Lower lobe of right lung (tissue), 2 donors: ENCODE measurements around the gene VILL. TPM values are rescaled to one million over a fixed set of nuclear protein-coding genes. Genes with fewer than 3 reads are reported as not detected.
"Not testable (repeated sequence)": the region's sequence is repeated elsewhere in the genome, so short reads cannot be mapped to it uniquely, and the experiment has no call there.

ENCODE experiments used
- ATAC-seq, 2 donors: fragments of 200-7000 bp; cut with Tn5 transposase; one replicate each; pipeline ENCODE4 v1.9.1; 2020 to 2022; ENCODE audit warnings: mild to moderate bottlenecking in 2 of 2, moderate library complexity in 2 of 2
- DNase-seq: peaks from one replicate; pipeline ENCODE4 v3.0.0-alpha.2; 2020
- H3K27ac ChIP-seq: fragments of 200-600 bp; one replicate; pipeline ENCODE4 v1.8.0; 2022
- H3K27me3 ChIP-seq: fragments of 200-600 bp; one replicate; pipeline ENCODE4 v1.8.0; 2022; ENCODE audit warnings: low read depth
- H3K36me3 ChIP-seq: fragments of 200-600 bp; one replicate; pipeline ENCODE4 v1.8.0; 2022; ENCODE audit warnings: mild to moderate bottlenecking
- H3K4me1 ChIP-seq: fragments of 200-600 bp; one replicate; pipeline ENCODE4 v1.8.0; 2022
- H3K4me3 ChIP-seq: fragments of 200-600 bp; one replicate; pipeline ENCODE4 v1.8.0; 2022; ENCODE audit warnings: mild to moderate bottlenecking
- H3K9me3 ChIP-seq: fragments of 200-600 bp; one replicate; pipeline ENCODE4 v1.8.0; 2022
- CTCF ChIP-seq: fragments of 200-600 bp; IDR thresholded peaks from one replicate; pipeline ENCODE4 v1.8.0; 2022; ENCODE audit warnings: antibody characterized with exemption, mild to moderate bottlenecking
- intact Hi-C: fragments of 100-400 bp; cut with DNase I; formaldehyde crosslinking; loops from one replicate; pipeline ENCODE4 v1.11.0; 2022
- total RNA-seq: library from RNA; stranded (reverse); fragmentation: NEBNext Ultra II Directional; extraction: Animal tissue kit (Norgen Biotek cat#: 25700); gene quantifications from one replicate; pipeline ENCODE4 v1.2.1, GENCODE V29; 2021
- donor health status: DM: no; HTN: yes; CAD: no; lungs with severe emphysema.

VILL gene
- total RNA-seq, 1 donor from 2014 or later: 12.5 TPM

DNA sequence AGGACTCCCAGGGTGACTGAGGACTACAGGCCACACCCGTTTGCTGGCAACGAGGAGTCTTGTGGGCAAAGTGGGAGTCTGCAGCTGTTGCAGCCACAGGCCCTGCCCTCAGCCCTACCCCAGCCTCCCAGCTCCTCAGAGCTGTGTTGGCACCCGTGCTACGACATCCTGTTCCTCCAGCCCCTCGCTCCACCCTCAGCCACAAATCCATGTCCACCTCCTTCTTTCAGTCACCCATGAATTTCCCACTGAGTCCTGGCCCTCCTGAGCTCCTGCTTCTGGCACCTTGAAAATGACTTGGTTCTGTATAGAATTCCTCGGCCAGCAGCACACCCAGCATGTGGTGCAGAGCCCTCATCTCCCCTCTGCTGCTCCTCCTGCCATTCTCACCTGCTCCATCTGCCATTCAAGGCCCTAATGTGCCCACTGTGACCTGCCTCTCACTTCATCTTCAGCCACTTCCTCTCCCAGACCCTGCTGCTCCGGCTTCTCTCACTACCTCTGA is 20.9 kb upstream of the VILL start:
- Histone ChIP-seq H3K27ac (peak overlapping the region; percentile 20), H3K4me3 (no peak overlapping the region), H3K36me3 (peaks cover 24% of the 10 kb centered on the region), H3K4me1 (peaks cover 28% of the 10 kb centered on the region), H3K9me3 (no peaks in the 10 kb centered on the region), H3K27me3 (no peaks in the 10 kb centered on the region)
- intact Hi-C loops: loop anchor here (5.0 kb wide), 1 partner anchor 112 kb away; no protein-coding TSS in a partner anchor
- ATAC-seq: no peak
- no peak for TF ChIP-seq CTCF
- no peak for DNase-seq

GRCh38 chr3:37970802-37971201 is 19.8 kb upstream of the VILL start:
- H3K27ac ChIP-seq: no peak overlapping the region
- peaks cover 33% of the 10 kb centered on the region for H3K36me3 ChIP-seq
- peaks cover 28% of the 10 kb centered on the region for H3K4me1 ChIP-seq
- DNase-seq: no peak
- H3K4me3 ChIP-seq: no peak overlapping the region
- TF ChIP-seq CTCF: no peak
- intact Hi-C loops: no loop called here
- H3K9me3 ChIP-seq: no peaks in the 10 kb centered on the region
- no peaks in the 10 kb centered on the region for H3K27me3 ChIP-seq
- ATAC-seq: no peak

- TF ChIP-seq CTCF: no peak
- DNase-seq (no peak), ATAC-seq (no peak)
- no peaks in the 10 kb centered on the region for H3K9me3 ChIP-seq
- no peak overlapping the region for H3K4me3 ChIP-seq
- peaks cover 40% of the 10 kb centered on the region for H3K36me3 ChIP-seq
- H3K27me3 ChIP-seq: no peaks in the 10 kb centered on the region
- intact Hi-C loops: no loop called here
- peaks cover 28% of the 10 kb centered on the region for H3K4me1 ChIP-seq
- no peak overlapping the region for H3K27ac ChIP-seq
These were observed 19.1 kb upstream of the VILL start for GRCh38 chr3:37971467-37971866.

- H3K9me3 ChIP-seq, H3K4me3 ChIP-seq, DNase-seq, H3K27me3 ChIP-seq, H3K27ac ChIP-seq, intact Hi-C loops, ATAC-seq: not testable (repeated sequence)
- Histone ChIP-seq H3K36me3 (peaks cover 45% of the 10 kb centered on the region), H3K4me1 (peaks cover 26% of the 10 kb centered on the region)
These were observed 18.5 kb upstream of the VILL start for GRCh38 chr3:37972056-37972455.

DNA sequence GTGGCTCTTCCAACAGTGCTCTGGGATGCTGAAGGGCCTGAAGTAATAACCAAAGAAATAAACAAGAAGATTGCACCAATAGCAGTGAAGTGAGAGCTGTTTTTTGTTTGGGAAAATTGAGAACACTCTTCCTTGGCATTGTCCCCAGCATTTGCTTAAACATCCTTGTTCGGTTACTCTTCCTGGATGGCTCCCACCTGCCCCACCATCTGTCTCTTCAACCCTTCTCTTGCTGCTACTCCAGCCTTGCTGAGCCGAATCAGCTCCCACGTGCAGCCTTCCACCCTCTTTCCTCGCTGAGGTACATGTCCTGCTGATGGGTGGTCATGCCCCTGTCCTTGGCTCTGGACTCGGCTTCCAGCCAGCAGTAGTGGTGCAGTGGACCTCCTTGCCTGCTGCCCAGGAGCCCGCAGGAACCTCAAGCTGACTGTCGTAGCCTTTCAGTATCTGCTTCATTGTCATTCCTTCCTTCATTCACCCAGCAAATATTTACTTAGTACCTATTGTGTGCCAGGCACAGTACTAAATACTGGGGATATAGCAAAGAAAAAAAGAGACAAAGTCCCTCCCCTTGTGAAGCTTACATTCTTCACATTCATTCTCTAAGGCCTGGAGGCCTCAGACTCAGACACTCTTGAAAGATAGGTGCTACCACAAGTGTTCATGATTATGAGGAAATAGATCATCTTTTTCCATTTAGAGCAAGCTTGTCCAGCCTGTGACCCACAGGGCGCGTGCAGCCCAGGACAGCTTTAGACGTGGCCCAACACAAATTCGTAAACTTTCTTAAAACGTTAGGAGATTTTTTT is 17.1 kb upstream of the VILL start:
- H3K27me3 ChIP-seq: no peaks in the 10 kb centered on the region
- ATAC-seq: no peak
- no peaks in the 10 kb centered on the region for H3K9me3 ChIP-seq
- no peak for DNase-seq
- no peak overlapping the region for H3K27ac ChIP-seq
- no peak for TF ChIP-seq CTCF
- intact Hi-C loops: no loop called here
- H3K4me3 ChIP-seq: no peak overlapping the region
- H3K36me3 ChIP-seq: peaks cover 47% of the 10 kb centered on the region
- peaks cover 15% of the 10 kb centered on the region for H3K4me1 ChIP-seq
